BJ (cell line): ENCODE results near the gene SCRT2. TPM values are rescaled to one million over a fixed set of nuclear protein-coding genes. Genes with fewer than 3 reads are reported as not detected.

Experiments used
- CTCF ChIA-PET: fragments of 350-600 bp; formaldehyde crosslinking; extraction: SDS; loops from one replicate; lab custom pipeline; 2021; ENCODE audit warnings: antibody characterized with exemption, inconsistent platforms; lab: Yijun Ruan, JAX
- POLR2A ChIA-PET: fragments of 300-600 bp; sonication (Branson Sonifier 250); formaldehyde crosslinking; extraction: SDS; loops from one replicate; lab custom pipeline; 2021; ENCODE audit warnings: antibody characterized with exemption; lab: Charles Lee
- DNase-seq: peaks from one replicate; pipeline ENCODE4 v3.0.0-alpha.2; 2011; ENCODE audit warnings: low read depth
- H3K27me3 ChIP-seq: 2 replicates; pipeline ENCODE4 v1.6.0; 2011; ENCODE audit warnings: low read length; ENCODE audit not compliant: control insufficient read depth, insufficient read depth
- H3K36me3 ChIP-seq: 2 replicates; pipeline ENCODE4 v1.5.1; 2011; ENCODE audit warnings: low read length; ENCODE audit not compliant: control insufficient read depth, insufficient read depth
- H3K4me3 ChIP-seq: 2 replicates; pipeline ENCODE4 v1.5.1; 2011; ENCODE audit warnings: low read depth, mild to moderate bottlenecking, control low read depth, low read length
- polyA plus RNA-seq: library from polyadenylated mRNA; depleted of rRNA; stranded (reverse); fragments of >200 nt; gene quantifications from 2 replicates; pipeline ENCODE4 v1.2.3, GENCODE V29; 2011
- TF ChIP-seq, protein P1 (sequence below): IDR thresholded peaks from 2 replicates; pipeline ENCODE4 v1.5.1; 2011; ENCODE audit warnings: low read depth, mild to moderate bottlenecking, control low read depth, inconsistent platforms, low read length, moderate library complexity; ENCODE audit not compliant: insufficient read depth

Gene SCRT2
- polyA plus RNA-seq, 1 experiment, result not detected

DNA sequence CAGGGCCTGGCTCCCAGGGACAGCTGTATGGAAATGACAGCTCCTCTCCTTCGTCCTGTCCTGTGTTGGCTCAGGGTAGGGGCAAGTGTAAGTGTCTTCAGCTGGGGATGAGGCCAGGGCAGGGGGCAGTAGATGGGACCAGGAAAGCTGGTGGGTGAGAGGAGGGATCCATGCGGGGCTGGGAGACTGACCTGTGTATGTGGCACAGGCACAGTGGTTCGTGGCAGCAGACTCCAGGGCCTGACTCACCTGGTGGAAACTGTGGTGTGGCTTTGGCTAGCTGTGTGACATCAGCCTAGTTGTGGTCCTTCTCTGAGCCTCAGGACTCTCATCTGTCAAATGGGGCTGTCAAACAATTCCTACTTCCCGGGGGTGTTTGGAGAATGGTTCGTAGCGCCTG, 13.7 kb upstream of the SCRT2 start:
- DNase-seq, result no peak
- H3K27me3 ChIP-seq, result peaks cover 8% of the 10 kb centered on the region
- ChIA-PET CTCF (interaction anchor here (1.4 kb wide), 1 partner anchor 14 kb away, joined by 4 read pairs; the partner anchor contains the start of gene SCRT2), POLR2A (no interaction called here)
- TF ChIP-seq, protein P1, sequence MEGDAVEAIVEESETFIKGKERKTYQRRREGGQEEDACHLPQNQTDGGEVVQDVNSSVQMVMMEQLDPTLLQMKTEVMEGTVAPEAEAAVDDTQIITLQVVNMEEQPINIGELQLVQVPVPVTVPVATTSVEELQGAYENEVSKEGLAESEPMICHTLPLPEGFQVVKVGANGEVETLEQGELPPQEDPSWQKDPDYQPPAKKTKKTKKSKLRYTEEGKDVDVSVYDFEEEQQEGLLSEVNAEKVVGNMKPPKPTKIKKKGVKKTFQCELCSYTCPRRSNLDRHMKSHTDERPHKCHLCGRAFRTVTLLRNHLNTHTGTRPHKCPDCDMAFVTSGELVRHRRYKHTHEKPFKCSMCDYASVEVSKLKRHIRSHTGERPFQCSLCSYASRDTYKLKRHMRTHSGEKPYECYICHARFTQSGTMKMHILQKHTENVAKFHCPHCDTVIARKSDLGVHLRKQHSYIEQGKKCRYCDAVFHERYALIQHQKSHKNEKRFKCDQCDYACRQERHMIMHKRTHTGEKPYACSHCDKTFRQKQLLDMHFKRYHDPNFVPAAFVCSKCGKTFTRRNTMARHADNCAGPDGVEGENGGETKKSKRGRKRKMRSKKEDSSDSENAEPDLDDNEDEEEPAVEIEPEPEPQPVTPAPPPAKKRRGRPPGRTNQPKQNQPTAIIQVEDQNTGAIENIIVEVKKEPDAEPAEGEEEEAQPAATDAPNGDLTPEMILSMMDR, result no peak
- H3K36me3 ChIP-seq, result no peaks in the 10 kb centered on the region
- no peak overlapping the region for H3K4me3 ChIP-seq

DNA sequence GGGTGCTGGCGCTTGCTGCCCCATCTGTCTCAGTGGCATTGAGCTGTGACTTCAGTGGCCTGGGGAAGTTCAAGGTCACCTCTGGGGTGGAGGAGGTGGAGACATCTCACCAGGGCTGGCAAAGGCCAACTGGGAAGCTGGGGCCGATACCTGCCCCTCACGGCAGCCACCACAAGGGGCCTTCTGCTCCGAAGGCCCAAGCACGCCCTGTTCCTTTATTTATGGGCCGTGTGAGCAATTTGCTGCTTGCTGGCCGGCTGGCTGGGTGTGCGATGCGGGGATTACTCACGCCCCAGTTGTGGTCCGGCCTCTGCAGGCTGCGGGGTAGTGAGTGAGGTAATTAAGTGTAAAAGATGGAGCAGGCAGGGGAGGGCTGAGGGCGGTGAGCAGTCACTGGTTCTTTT, 13.2 kb upstream of the SCRT2 start:
- CTCF ChIA-PET, result no interaction called here
- DNase-seq, result no peak
- POLR2A ChIA-PET, result no interaction called here
- TF ChIP-seq, protein P1, result no peak
- no peaks in the 10 kb centered on the region for H3K36me3 ChIP-seq
- peaks cover 8% of the 10 kb centered on the region for H3K27me3 ChIP-seq
- no peak overlapping the region for H3K4me3 ChIP-seq

DNA sequence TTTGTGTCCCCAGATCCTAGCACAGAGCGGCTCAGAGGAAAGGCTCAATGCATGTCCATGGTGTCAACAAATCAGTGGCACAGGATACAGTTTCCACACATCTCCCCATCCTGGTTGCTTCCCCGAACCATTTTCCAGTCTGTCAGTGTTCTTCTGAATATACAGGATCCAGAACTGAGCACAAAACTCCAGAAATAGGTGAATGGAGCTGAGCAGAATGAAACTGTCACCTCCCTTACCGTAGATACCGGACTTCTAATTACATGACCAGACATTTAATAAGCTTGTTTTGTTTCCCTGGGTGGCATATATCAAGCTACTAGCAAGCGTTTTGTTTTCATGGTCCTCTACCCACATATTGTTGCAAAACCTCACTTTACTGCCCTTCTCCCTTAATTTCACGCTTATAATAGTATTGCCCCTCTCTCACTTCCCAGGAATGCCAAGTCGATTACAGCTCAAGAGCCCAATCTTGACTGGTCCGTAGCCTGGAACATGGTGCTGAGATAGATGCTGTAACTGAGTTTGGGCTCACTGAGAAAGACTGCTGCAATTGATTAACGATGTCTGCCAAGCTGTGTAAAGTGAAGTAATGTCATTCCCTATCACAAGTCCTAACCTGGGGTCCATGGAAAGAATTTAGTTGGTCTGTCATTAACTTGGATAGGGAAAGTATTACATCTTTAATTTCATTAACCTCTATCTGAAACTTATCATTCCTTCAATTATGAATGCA, 12.0 kb upstream of the SCRT2 start:
- H3K4me3 ChIP-seq, result no peak overlapping the region
- TF ChIP-seq, protein P1, result no peak
- POLR2A ChIA-PET, result no interaction called here
- DNase-seq, result no peak
- peaks cover 8% of the 10 kb centered on the region for H3K27me3 ChIP-seq
- H3K36me3 ChIP-seq, result no peaks in the 10 kb centered on the region
- CTCF ChIA-PET, result interaction anchor here (0.9 to 1.1 kb wide), 2 partner anchors 19 to 20 kb away, joined by 3 to 4 read pairs; no protein-coding TSS in a partner anchor

DNA sequence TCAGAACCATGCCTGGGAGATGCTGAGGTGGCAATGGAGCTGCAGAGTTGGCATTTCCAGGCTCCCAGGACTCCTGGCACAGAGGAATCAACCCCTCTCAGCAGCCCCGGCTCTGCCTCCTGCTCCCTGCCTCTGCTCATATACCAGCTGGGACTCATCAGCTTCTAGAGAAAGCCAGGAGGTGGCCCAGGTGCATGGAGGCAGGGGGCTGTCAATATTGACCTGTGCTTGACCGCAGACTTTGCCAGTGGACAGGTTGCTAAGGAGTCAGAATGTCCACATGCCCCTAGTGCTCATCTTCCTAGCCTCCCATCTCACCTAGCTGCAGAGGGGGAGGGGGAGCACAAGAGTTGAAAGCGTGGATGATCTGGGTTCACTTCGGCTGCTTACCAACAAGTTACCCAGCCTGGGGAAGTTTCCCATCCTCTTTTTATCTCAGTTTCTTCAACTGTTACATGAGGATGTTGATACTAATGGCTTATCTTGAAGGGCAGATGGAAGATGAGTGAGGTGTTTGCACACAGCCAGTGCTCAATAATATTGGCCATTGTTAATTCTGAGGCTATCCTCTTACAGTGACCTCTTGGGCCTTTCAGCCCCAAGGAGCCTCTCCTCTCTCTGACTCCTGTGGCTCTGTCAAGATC, 9.2 kb upstream of the SCRT2 start:
- H3K4me3 ChIP-seq, result no peak overlapping the region
- POLR2A ChIA-PET, result no interaction called here
- TF ChIP-seq, protein P1, result no peak
- H3K27me3 ChIP-seq, result peaks cover 8% of the 10 kb centered on the region
- CTCF ChIA-PET, result interaction anchor here (4.7 kb wide), 1 partner anchor 17 kb away, joined by 21 read pairs; no protein-coding TSS in a partner anchor
- no peak for DNase-seq
- no peaks in the 10 kb centered on the region for H3K36me3 ChIP-seq

DNA sequence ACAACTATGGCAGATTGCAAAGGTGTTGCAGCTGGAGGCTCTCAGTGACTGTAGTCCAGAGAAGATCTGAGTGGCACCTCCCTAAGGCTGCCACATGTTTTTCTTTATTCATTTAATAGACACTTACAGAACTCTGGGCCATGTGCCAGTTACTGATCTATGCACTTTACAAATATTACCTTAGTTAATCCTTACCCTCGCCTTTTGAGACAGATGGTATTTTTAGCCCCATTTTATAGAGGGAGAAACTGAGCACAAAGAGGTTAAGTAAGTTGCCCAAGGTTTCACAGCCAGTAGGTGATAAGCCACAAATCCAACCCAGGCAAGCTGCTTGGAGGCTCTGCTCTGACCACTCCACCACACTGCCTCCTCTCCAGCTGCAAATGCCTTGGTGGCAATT, 6.5 kb upstream of the SCRT2 start:
- ChIA-PET CTCF (interaction anchor here (0.8 to 4.7 kb wide), 3 partner anchors 13 to 57 kb away, joined by 4 to 21 read pairs (median 5); no protein-coding TSS in a partner anchor), POLR2A (no interaction called here)
- H3K36me3 ChIP-seq, result no peaks in the 10 kb centered on the region
- H3K27me3 ChIP-seq, result peaks cover 1% of the 10 kb centered on the region; the same call in 1 of the 2 replicates
- TF ChIP-seq, protein P1, result no peak
- DNase-seq, result no peak
- H3K4me3 ChIP-seq, result no peak overlapping the region
